Immature natural killer cell (primary cell): ENCODE data around the gene PIP4K2A. TPM values are rescaled to one million over a fixed set of nuclear protein-coding genes. Genes with fewer than 3 reads are reported as not detected.

ENCODE experiments used
- DNase-seq, 3 donors: peaks; one replicate each; pipeline ENCODE4 v3.0.0; 2022; ENCODE audit warnings: mixed read lengths in 1 of 3
- H3K27ac Mint-ChIP-seq, 6 donors: one replicate each; pipeline ENCODE4 v1.8.0; 2020; ENCODE audit warnings: mixed read lengths in 6 of 6, mild to moderate bottlenecking in 5 of 6, inconsistent platforms in 4 of 6, moderate library complexity in 3 of 6
- H3K27me3 Mint-ChIP-seq, 3 donors: one replicate each; pipeline ENCODE4 v1.8.0; 2020 to 2021; ENCODE audit warnings: low read depth in 3 of 3, mild to moderate bottlenecking in 3 of 3, mixed read lengths in 3 of 3, moderate library complexity in 3 of 3, inconsistent platforms in 1 of 3
- H3K36me3 Mint-ChIP-seq, 3 donors: one replicate each; pipeline ENCODE4 v1.8.0; 2020; ENCODE audit warnings: mixed read lengths in 3 of 3, inconsistent platforms in 2 of 3, mild to moderate bottlenecking in 2 of 3
- H3K4me1 Mint-ChIP-seq, 2 donors: one replicate each; pipeline ENCODE4 v1.8.0; 2020; ENCODE audit warnings: inconsistent platforms in 2 of 2, mild to moderate bottlenecking in 2 of 2, mixed read lengths in 2 of 2, moderate library complexity in 1 of 2
- H3K4me3 Mint-ChIP-seq, 5 donors: one replicate each; pipeline ENCODE4 v1.8.0; 2020; ENCODE audit warnings: mild to moderate bottlenecking in 5 of 5, mixed read lengths in 5 of 5, inconsistent platforms in 3 of 5, moderate library complexity in 3 of 5
- H3K9me3 Mint-ChIP-seq, 6 donors: one replicate each; pipeline ENCODE4 v1.8.0; 2020; ENCODE audit warnings: mild to moderate bottlenecking in 6 of 6, mixed read lengths in 6 of 6, inconsistent platforms in 4 of 6, moderate library complexity in 3 of 6
- polyA plus RNA-seq, 3 donors: library from polyadenylated mRNA; unstranded; fragments of 300-500 nt; fragmentation: Illumina TruSeq; gene quantifications; one replicate each; pipeline ENCODE4 v1.2.3, GENCODE V29; 2021

Gene PIP4K2A
- polyA plus RNA-seq, 3 donors from 2014 or later: 62.9 to 138 (median 80.3) TPM

DNA sequence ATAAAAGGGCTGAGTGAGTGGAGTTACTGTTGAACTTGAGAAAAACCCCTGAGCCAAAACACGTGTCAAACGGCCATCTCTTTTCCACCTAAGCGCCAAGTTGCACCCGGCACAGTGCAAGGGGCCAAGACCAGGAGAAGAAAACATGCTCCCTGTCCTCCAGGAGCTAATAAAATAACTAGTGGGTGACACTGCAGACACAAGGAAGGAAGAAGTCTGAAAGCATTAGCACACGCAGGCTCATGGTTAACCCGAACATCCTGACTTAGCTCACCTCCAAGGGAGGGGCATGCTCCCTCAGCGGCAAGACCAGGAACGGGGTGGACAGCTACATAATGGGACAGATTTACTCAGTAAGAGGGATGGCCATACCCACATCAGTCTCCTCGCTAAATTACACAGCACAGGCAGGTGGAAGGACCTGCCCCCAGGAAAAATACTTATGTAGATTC, 65.0 kb downstream of the PIP4K2A start:
- H3K27me3 Mint-ChIP-seq: peaks cover 2 to 25% (median 14%) of the 10 kb centered on the region in 3 donors
- H3K27ac Mint-ChIP-seq: peak overlapping the region; percentile 91 to 100 (median 94)
- H3K36me3 Mint-ChIP-seq: peaks cover 10 to 18% (median 12%) of the 10 kb centered on the region in 3 donors
- H3K9me3 Mint-ChIP-seq: no peaks in the 10 kb centered on the region
- H3K4me3 Mint-ChIP-seq: peak overlapping the region; percentile 78 to 89 (median 86)
- peaks cover 94 to 96% of the 10 kb centered on the region in 2 donors for H3K4me1 Mint-ChIP-seq
- DNase-seq: peak in 1 of 3 donors; percentile 56

DNA sequence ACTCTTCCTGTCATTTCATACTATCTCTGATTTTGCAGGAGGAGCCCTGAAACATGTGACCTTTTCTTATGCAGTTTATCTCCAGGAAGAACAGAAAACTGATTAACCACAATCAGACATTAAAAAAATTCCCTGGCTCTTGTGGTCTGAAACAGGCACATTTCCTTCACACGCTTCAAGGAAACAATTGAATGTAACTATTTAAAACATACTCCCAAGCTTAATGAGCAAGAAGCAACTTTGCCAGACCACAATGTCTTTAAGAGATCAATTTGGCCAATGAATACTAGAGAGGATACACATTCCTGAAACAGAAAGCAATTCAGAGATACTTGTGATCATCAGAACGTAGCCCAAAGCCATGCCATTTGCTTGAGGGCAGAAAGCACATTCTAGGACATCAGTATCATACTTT, 65.8 kb downstream of the PIP4K2A start:
- Mint-ChIP-seq H3K9me3 (no peaks in the 10 kb centered on the region), H3K27ac (peak overlapping the region; percentile 91 to 100 (median 94)), H3K4me1 (peaks cover 94 to 96% of the 10 kb centered on the region in 2 donors), H3K4me3 (peak overlapping the region; percentile 78 to 89 (median 86)), H3K27me3 (peaks cover 4 to 31% (median 20%) of the 10 kb centered on the region in 3 donors), H3K36me3 (peaks cover 12 to 22% (median 13%) of the 10 kb centered on the region in 3 donors)
- peak in 1 of 3 donors; percentile 54 for DNase-seq

DNA sequence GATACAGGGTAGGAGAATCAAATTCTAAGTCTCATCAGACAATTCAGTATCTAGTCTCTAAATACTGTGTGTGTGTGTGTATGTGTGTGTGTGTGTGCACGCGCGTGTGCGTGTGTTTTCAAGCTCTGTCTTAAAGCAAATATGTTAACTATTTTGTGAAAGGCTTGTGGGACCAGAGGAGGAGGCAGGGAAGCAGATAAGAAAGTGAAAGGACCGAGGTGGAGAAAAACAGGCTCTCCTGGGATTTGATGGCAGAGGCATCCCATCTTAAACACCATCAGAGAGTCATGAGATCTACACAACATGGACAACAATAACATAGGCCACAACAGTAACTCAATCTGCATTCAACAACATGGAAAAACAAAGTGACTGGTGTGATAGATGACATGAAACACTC, 67.1 kb downstream of the PIP4K2A start:
- Mint-ChIP-seq H3K27me3 (peaks cover 4 to 24% (median 17%) of the 10 kb centered on the region in 3 donors), H3K9me3 (no peaks in the 10 kb centered on the region), H3K27ac (peak overlapping the region; percentile 91 to 100 (median 94)), H3K4me1 (peaks cover 94% of the 10 kb centered on the region in 2 donors), H3K4me3 (peak overlapping the region; percentile 78 to 89 (median 86)), H3K36me3 (peaks cover 4 to 12% (median 12%) of the 10 kb centered on the region in 3 donors)
- DNase-seq: no peak

DNA sequence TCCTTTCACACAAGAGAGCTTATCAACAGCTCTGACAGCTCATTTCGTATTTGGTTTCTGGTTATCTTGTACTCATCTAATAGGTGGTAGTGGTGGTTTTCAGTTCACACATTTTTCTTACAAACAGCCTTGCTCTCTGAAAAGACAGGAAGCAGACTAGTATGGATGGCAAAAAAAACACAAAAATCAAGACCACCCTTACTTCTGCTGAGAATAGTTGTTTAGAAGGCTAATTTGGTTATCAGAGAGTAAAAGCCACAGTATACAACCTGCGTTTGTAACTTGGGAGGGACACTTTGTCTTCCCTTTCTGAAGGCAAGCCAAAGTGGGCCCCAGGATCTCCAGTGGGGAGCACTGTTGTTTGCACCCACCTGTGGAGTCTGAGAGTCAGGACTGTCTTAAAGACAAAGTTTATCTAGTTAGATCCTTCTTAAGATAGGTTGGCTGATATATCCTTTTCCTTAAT, 68.0 kb downstream of the PIP4K2A start:
- peak; percentile 76 to 83 (median 81) for DNase-seq
- H3K9me3 Mint-ChIP-seq: no peaks in the 10 kb centered on the region
- peak overlapping the region; percentile 78 to 89 (median 86) for H3K4me3 Mint-ChIP-seq
- peaks cover 94% of the 10 kb centered on the region in 2 donors for H3K4me1 Mint-ChIP-seq
- peaks cover 5 to 20% (median 17%) of the 10 kb centered on the region in 3 donors for H3K27me3 Mint-ChIP-seq
- peaks cover 2 to 16% (median 12%) of the 10 kb centered on the region in 3 donors for H3K36me3 Mint-ChIP-seq
- H3K27ac Mint-ChIP-seq: peak overlapping the region; percentile 91 to 100 (median 94)

DNA sequence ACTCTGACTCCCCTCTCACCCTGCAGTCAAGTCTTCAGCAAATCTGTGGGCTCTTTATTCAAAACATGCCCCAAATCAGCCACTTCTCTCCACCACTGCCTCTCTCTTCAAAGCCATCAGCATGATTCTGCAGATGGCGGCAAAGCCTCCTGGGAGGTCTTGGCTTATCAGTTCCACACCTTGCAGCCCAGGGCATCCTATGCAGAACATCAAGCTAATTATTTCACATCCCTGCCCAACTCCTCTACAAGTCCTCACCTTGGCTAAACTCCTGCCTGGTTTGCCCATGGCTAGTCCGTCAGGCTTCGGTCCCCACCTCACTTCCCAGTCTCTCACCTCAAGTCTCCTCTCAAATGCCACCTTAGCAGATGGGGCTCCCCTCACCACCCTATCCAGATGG, 70.2 kb downstream of the PIP4K2A start:
- peaks cover 0 to 13% (median 7%) of the 10 kb centered on the region in 3 donors for H3K36me3 Mint-ChIP-seq
- H3K4me3 Mint-ChIP-seq: peak overlapping the region; percentile 63 to 86 (median 76)
- peak overlapping the region; percentile 91 to 97 (median 94) for H3K27ac Mint-ChIP-seq
- no peak for DNase-seq
- H3K27me3 Mint-ChIP-seq: peaks cover 5 to 16% (median 14%) of the 10 kb centered on the region in 3 donors
- H3K9me3 Mint-ChIP-seq: no peaks in the 10 kb centered on the region
- H3K4me1 Mint-ChIP-seq: peaks cover 90 to 94% of the 10 kb centered on the region in 2 donors

DNA sequence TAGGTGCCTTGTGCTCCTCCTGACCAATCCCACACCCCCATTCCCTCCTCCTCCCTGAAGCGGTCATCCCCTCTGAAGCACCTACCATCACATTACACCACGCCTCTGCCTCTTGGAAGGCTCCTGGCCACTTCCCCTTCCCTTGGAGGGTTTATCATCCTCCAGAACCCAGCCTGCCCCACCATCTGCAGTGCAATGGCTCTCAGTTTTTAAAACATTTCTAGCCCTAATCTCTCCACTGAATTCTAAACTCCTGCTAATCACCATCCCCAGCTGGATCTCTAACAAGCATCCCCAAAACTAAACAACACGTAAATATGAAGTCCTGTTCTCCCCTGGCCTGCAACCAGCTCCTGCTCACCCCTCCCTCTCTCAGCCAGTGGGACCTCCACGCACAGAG, 70.6 kb downstream of the PIP4K2A start:
- peak overlapping the region; percentile 63 to 86 (median 76) for H3K4me3 Mint-ChIP-seq
- peak overlapping the region; percentile 91 to 97 (median 94) for H3K27ac Mint-ChIP-seq
- peaks cover 5 to 16% (median 12%) of the 10 kb centered on the region in 3 donors for H3K27me3 Mint-ChIP-seq
- H3K4me1 Mint-ChIP-seq: peaks cover 90 to 94% of the 10 kb centered on the region in 2 donors
- no peak for DNase-seq
- peaks cover 2 to 16% (median 7%) of the 10 kb centered on the region in 3 donors for H3K36me3 Mint-ChIP-seq
- no peaks in the 10 kb centered on the region for H3K9me3 Mint-ChIP-seq

DNA sequence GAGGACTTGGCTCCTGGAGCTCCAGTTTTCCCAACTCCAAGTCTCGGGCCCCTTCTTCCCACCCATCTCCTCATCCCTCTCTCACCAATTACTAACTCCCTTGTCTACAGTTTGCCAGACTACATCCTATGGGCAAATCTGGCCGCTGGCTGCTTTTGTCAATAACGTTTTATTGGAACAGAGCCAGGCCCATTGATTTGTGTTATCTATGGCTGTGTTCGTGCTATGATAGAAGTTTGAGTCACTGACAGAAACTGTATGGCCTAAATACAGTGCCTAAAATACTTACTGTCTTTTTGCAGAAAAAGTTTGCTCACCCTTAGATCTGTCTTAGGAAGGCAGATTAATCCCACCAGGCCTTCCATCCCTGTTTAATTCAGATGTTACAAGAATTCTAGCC, 71.3 kb downstream of the PIP4K2A start:
- peaks cover 3 to 16% (median 7%) of the 10 kb centered on the region in 3 donors for H3K36me3 Mint-ChIP-seq
- peak overlapping the region; percentile 63 to 86 (median 76) for H3K4me3 Mint-ChIP-seq
- H3K27me3 Mint-ChIP-seq: peaks cover 3 to 16% (median 12%) of the 10 kb centered on the region in 3 donors
- H3K4me1 Mint-ChIP-seq: peaks cover 90 to 94% of the 10 kb centered on the region in 2 donors
- H3K9me3 Mint-ChIP-seq: no peaks in the 10 kb centered on the region
- peak overlapping the region; percentile 91 to 97 (median 94) for H3K27ac Mint-ChIP-seq
- no peak for DNase-seq

DNA sequence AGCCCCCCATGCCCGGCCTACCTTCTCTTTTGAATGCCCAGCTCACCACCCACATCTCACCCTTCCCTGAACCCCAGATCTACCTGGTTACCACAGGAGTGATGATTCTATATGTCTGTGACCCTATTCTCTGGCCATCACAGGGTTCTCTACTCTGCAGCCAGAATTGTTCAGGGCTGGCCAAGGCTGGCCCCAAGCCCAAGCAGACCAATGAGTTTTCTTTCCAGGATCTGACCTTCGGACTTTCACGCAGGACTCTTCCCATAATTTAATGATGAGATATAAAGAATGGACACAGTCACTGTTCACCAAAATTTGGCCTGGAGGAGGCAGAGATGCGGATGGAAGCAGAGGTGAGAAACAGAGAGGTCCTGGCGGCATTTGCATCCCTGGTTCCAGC, 72.6 kb downstream of the PIP4K2A start:
- DNase-seq: no peak
- Mint-ChIP-seq H3K9me3 (no peaks in the 10 kb centered on the region), H3K27ac (peak overlapping the region; percentile 84 to 93 (median 92)), H3K27me3 (peaks cover 3 to 18% (median 10%) of the 10 kb centered on the region in 3 donors), H3K4me3 (peak overlapping the region; percentile 36 to 74 (median 64)), H3K36me3 (peaks cover 3 to 18% (median 7%) of the 10 kb centered on the region in 3 donors), H3K4me1 (peaks cover 90 to 94% of the 10 kb centered on the region in 2 donors)

DNA sequence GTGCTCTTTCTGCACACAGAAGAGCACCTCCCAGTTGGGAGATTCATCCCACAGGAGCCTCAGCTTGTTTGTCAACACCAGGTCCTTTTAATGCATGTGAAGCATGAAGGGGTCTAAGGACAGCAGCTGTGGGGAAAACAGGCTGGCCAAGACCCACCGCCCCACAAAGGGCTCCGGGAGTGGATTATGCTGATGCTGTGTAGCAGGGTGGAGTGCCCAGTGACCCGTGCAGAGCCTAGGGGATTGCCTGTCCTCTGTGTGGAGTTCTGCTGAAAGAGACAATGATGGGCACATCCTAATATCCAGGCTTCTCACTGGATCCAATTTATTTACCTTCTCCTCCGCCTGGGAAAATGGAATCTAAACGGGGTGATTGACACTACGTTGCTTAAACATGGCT, 74.0 kb downstream of the PIP4K2A start:
- Mint-ChIP-seq H3K36me3 (peaks cover 7 to 26% (median 8%) of the 10 kb centered on the region in 3 donors), H3K4me3 (peak overlapping the region in 2 of 5 donors; percentile 19 to 38)

DNA sequence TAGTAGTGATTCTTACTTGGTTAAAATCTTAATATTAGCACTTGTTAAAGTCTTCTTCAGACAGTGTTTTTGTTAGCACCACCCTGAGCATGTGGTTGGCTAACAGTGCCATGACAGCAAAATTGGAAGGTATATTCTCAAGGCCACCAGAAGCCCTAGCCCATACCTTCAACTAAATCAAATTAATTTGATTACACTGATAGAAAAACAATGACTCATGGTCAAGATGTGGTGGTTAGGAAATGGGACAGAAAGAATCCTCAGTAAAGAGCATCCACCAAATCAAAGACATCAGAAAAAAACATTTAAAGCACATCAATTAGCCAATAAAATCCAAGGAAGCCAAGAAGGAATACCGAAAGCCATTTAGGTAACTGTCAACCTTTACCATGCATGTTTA, 75.5 kb downstream of the PIP4K2A start:
- H3K27me3 Mint-ChIP-seq: peaks cover 3 to 20% (median 12%) of the 10 kb centered on the region in 3 donors
- H3K4me3 Mint-ChIP-seq: peak overlapping the region; percentile 5 to 77 (median 36)
- H3K27ac Mint-ChIP-seq: peak overlapping the region; percentile 72 to 94 (median 86)
- H3K36me3 Mint-ChIP-seq: peaks cover 7 to 27% (median 11%) of the 10 kb centered on the region in 3 donors
- no peak for DNase-seq
- H3K9me3 Mint-ChIP-seq: no peaks in the 10 kb centered on the region
- H3K4me1 Mint-ChIP-seq: peaks cover 93 to 100% of the 10 kb centered on the region in 2 donors

More for the DNA sequence above, 74.0 kb downstream of the PIP4K2A start:
- DNase-seq: no peak
- H3K27me3 Mint-ChIP-seq: peaks cover 3 to 13% (median 9%) of the 10 kb centered on the region in 3 donors
- H3K27ac Mint-ChIP-seq: peak overlapping the region; percentile 84 to 94 (median 92)
- H3K9me3 Mint-ChIP-seq: no peaks in the 10 kb centered on the region
- H3K4me1 Mint-ChIP-seq: peaks cover 93 to 98% of the 10 kb centered on the region in 2 donors

DNA sequence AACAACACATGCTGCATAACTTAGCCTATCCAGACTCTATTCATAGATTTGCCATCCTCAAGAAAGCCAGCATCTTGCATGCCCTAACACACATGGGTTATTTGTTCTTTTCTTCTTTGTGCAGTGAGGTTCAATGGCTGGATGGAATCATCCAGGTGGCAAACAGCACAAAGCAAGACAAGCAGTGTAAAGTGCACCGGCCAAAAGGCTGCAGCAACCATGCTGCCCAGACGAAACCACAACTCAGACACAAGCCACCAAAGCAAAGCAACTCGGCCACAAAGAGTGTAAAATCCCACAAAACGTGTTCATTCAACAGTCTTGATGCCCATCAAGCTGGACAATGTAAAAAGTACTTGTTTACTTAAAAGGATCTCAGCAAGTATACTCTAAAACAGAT, 76.9 kb downstream of the PIP4K2A start:
- Mint-ChIP-seq H3K27me3 (peaks cover 4 to 18% (median 15%) of the 10 kb centered on the region in 3 donors), H3K4me3 (peak overlapping the region; percentile 75 to 86 (median 78)), H3K27ac (peak overlapping the region; percentile 94 to 100 (median 98)), H3K36me3 (peaks cover 0 to 25% (median 11%) of the 10 kb centered on the region in 3 donors), H3K4me1 (peaks cover 93 to 100% of the 10 kb centered on the region in 2 donors), H3K9me3 (no peaks in the 10 kb centered on the region)
- no peak for DNase-seq

DNA sequence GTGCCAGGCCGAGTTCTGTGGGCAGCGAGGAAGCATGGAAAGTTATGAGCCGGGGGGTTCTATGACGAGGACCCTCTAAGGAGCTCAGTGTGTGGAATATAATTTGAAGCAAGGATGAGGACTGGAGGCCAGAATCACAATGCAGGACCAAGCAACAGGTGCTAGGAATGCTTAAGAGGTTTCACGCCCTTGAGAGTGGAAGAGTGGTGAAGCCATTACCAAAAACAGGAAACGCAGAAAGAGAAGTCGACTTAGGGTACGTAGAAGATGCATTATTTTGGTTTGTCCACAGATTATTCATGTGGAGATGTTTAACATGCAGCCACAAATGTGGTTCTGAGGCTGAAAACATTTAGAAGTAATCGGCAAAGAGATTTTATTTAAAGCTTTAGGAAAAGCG, 78.7 kb downstream of the PIP4K2A start:
- Mint-ChIP-seq H3K27ac (peak overlapping the region; percentile 94 to 100 (median 98)), H3K27me3 (peaks cover 6 to 20% (median 18%) of the 10 kb centered on the region in 3 donors), H3K4me3 (peak overlapping the region; percentile 71 to 82 (median 73)), H3K9me3 (no peaks in the 10 kb centered on the region), H3K4me1 (peaks cover 95 to 100% of the 10 kb centered on the region in 2 donors), H3K36me3 (peaks cover 0 to 18% (median 11%) of the 10 kb centered on the region in 3 donors)
- peak in 2 of 3 donors; percentile 39 to 40 for DNase-seq

DNA sequence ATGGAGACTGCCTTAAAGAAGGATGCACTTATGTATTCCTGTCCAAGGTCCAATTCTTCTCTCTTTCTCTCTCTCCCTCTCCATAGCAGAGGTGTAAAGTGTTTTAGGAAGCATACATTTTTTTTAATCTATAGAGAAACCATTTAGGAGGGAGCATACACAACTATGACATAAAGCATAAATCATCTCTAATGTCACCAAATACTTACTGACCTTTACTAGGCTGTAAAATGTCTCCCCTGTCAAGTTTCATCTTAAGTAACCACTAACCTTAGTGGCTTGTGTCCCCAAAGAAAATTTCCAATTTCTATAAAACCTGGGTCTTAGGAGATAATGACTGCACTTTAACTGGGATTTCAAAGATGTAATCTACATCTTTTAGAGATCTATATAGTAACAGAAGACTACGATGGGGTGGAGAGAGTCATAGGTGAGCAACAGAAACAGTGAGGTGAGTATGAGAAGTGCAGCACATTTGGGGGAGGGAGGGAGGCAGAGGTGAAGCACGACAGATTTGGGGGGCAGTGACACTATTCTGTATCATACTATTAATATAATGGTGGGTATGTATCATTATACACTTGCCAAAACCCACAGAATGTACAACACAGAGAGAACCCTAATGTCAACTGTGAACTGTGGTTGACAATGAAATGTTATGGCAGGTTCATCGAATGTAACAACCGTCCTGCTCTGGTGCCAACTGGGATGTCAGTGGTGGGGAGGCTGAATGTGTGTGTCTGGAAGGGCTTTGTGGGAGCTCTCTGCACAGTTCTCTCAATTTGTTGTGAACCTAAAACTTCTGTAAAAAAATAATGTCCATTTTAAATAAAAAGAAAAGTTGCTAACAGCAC, 79.5 kb downstream of the PIP4K2A start:
- DNase-seq: peak in 2 of 3 donors; percentile 53 to 56
- H3K9me3 Mint-ChIP-seq: no peaks in the 10 kb centered on the region
- peaks cover 0 to 16% (median 11%) of the 10 kb centered on the region in 3 donors for H3K36me3 Mint-ChIP-seq
- peaks cover 99 to 100% of the 10 kb centered on the region in 2 donors for H3K4me1 Mint-ChIP-seq
- peak overlapping the region; percentile 94 to 100 (median 98) for H3K27ac Mint-ChIP-seq
- H3K4me3 Mint-ChIP-seq: peak overlapping the region; percentile 71 to 82 (median 73)
- H3K27me3 Mint-ChIP-seq: peaks cover 6 to 20% (median 19%) of the 10 kb centered on the region in 3 donors
